Endothelial cell of umbilical vein (primary cell): ENCODE data around the gene TSHZ1. TPM values are rescaled to one million over a fixed set of nuclear protein-coding genes. Genes with fewer than 3 reads are reported as not detected.

ENCODE experiments used
- BruUV-seq: library from RNA; stranded (reverse); fragments of 400-500 nt; replicated peaks from 2 replicates; lab custom pipeline; 2021; lab: Mats Ljungman, UMichigan
- CTCF ChIA-PET: fragments of 300-600, 350-600 bp; sonication (Branson Sonifier 250); formaldehyde crosslinking; loops from one replicate; lab custom pipeline; 2021; ENCODE audit warnings: antibody characterized with exemption, inconsistent platforms; lab: Charles Lee
- POLR2A ChIA-PET: fragments of 300-600, 350-600 bp; sonication (Branson Sonifier 250); formaldehyde crosslinking; loops from one replicate; lab custom pipeline; 2021; ENCODE audit warnings: antibody characterized with exemption, inconsistent platforms; lab: Charles Lee
- DNase-seq: peaks from one replicate; pipeline ENCODE4 v3.0.0-alpha.2; 2011; ENCODE audit warnings: low read depth, low spot score
- FAIRE-seq: peaks from 2 replicates; lab custom pipeline; 2011; peaks lifted over from hg19 to GRCh38; lab: Jason Lieb, UNC
- H2AFZ ChIP-seq: 2 replicates; pipeline ENCODE4 v1.6.0; 2012; ENCODE audit warnings: low read depth, low read length, control low read depth, inconsistent platforms
- H3K27ac ChIP-seq: 2 replicates; pipeline ENCODE4 v1.5.1; 2011; ENCODE audit warnings: low read depth, mild to moderate bottlenecking, control low read depth, low read length, moderate library complexity; ENCODE audit not compliant: insufficient read depth
- H3K27me3 ChIP-seq, 2 experiments: 2 replicates each; pipeline versions ENCODE4 v1.6.0 to v1.6.1; 2011; ENCODE audit warnings: low read length in 2 of 2, mixed read lengths in 1 of 2; ENCODE audit not compliant: control insufficient read depth in 2 of 2, insufficient read depth in 2 of 2
- H3K36me3 ChIP-seq, 2 experiments: 2 replicates in 1 of 2; 3 replicates in 1 of 2; pipeline ENCODE4 v1.5.1; 2011; ENCODE audit warnings: low read length in 2 of 2, mild to moderate bottlenecking in 1 of 2, moderate library complexity in 1 of 2; ENCODE audit not compliant: control insufficient read depth in 2 of 2, insufficient read depth in 2 of 2; ENCODE audit errors: extremely low read depth in 1 of 2
- H3K4me1 ChIP-seq: 3 replicates; pipeline ENCODE4 v1.5.1; 2011; ENCODE audit warnings: mild to moderate bottlenecking, low read length; ENCODE audit not compliant: control insufficient read depth, insufficient read depth; ENCODE audit errors: extremely low read depth
- H3K4me2 ChIP-seq: 2 replicates; pipeline ENCODE4 v1.6.1; 2011; ENCODE audit warnings: low read length, control low read depth, mixed read lengths; ENCODE audit not compliant: insufficient read depth
- H3K4me3 ChIP-seq, 3 experiments: fragments of 200-600 bp in 1 of 3; sonication (generic), shearing (Covaris generic) in 1 of 3; replicated peaks in 1 of 3; 2 replicates each; pipeline ENCODE4 v1.5.1; 2011 to 2016; ENCODE audit warnings: control low read depth in 3 of 3, low read length in 3 of 3, mild to moderate bottlenecking in 2 of 3, inconsistent platforms in 1 of 3, low read depth in 1 of 3, moderate library complexity in 1 of 3; ENCODE audit not compliant: insufficient read depth in 1 of 3
- H3K79me2 ChIP-seq: 2 replicates; pipeline ENCODE4 v1.6.0; 2012; ENCODE audit warnings: low read length, inconsistent platforms; ENCODE audit not compliant: control insufficient read depth, insufficient read depth
- H3K9ac ChIP-seq: replicated peaks from 2 replicates; pipeline ENCODE3; 2011; ENCODE audit warnings: low read length, control low read depth; ENCODE audit not compliant: insufficient read depth; ENCODE audit errors: extremely low read depth
- H3K9me1 ChIP-seq: replicated peaks from 3 replicates; pipeline ENCODE4 v1.6.0; 2011; ENCODE audit warnings: mild to moderate bottlenecking, low read length; ENCODE audit not compliant: control insufficient read depth, insufficient read depth; ENCODE audit errors: extremely low read depth
- H3K9me3 ChIP-seq: replicated peaks from 2 replicates; pipeline ENCODE4 v1.5.1; 2012; ENCODE audit warnings: low read length, inconsistent platforms; ENCODE audit not compliant: control insufficient read depth, insufficient read depth
- H4K20me1 ChIP-seq: replicated peaks from 2 replicates; pipeline ENCODE3; 2011; ENCODE audit warnings: mild to moderate bottlenecking, low read length; ENCODE audit not compliant: control insufficient read depth, insufficient read depth; ENCODE audit errors: extremely low read depth
- EZH2 ChIP-seq: IDR thresholded peaks from 2 replicates; pipeline ENCODE4 v1.6.1; 2012; ENCODE audit warnings: borderline replicate concordance, low read depth, mild to moderate bottlenecking, moderate library complexity, low read length, inconsistent platforms; ENCODE audit not compliant: severe bottlenecking
- FOS ChIP-seq: IDR thresholded peaks from 2 replicates; pipeline ENCODE4 v1.6.1; 2011; ENCODE audit warnings: mild to moderate bottlenecking, low read length, moderate library complexity, borderline replicate concordance; ENCODE audit not compliant: insufficient read depth
- GATA2 ChIP-seq: IDR thresholded peaks from 2 replicates; pipeline ENCODE4 v1.7.0; 2011; ENCODE audit warnings: low read depth, mild to moderate bottlenecking, moderate library complexity, mixed read lengths, low read length; ENCODE audit not compliant: insufficient read length, insufficient read depth
- MYC ChIP-seq: IDR thresholded peaks from one replicate; pipeline ENCODE4 v1.6.1; 2011; ENCODE audit warnings: mild to moderate bottlenecking, low read depth, low read length
- POLR2A ChIP-seq: IDR thresholded peaks from 2 replicates; pipeline ENCODE4 v1.6.1; 2012; ENCODE audit warnings: low read depth, mild to moderate bottlenecking, control low read depth, low read length
- POLR2AphosphoS5 ChIP-seq: IDR thresholded peaks from 2 replicates; pipeline ENCODE4 v1.6.1; 2012; ENCODE audit warnings: low read depth, mild to moderate bottlenecking, control low read depth, low read length, moderate library complexity; ENCODE audit not compliant: insufficient read depth
- dilution Hi-C: fragments of 300-500 bp; cut with MboI; formaldehyde crosslinking; loops from one replicate; pipeline ENCODE4 v1.15.0; 2019; ENCODE audit warnings: low sequenced_read_pairs; ENCODE audit not compliant: extremely low pct_ligation_motif_present
- intact Hi-C: fragments of 100-400 bp; cut with micrococcal nuclease; formaldehyde crosslinking; loops from one replicate; pipeline ENCODE4 v1.10.0; 2022
- polyA plus RNA-seq, 4 experiments: library from polyadenylated mRNA; depleted of rRNA in 3 of 4; stranded (reverse) in 3 of 4; unstranded in 1 of 4; fragments of >200 nt; gene quantifications; 2 replicates each; pipeline versions ENCODE4 v1.2.1 to v1.2.3, GENCODE V29; 2011 to 2012; ENCODE audit warnings: missing spikeins in 1 of 4
- total RNA-seq: library from RNA; stranded (reverse); gene quantifications from 2 replicates; pipeline ENCODE4 v1.2.3, GENCODE V29; 2021
- TF ChIP-seq, protein P1 (sequence below): IDR thresholded peaks from 2 replicates; pipeline ENCODE4 v1.6.1; 2011; ENCODE audit not compliant: insufficient read depth, insufficient read length

The TSHZ1 gene
- total and polyA plus RNA-seq, 2 donors (not counting 3 experiments of a cell fraction or from before 2014, with no cell fraction given), result 4.2 to 10.2 TPM

DNA sequence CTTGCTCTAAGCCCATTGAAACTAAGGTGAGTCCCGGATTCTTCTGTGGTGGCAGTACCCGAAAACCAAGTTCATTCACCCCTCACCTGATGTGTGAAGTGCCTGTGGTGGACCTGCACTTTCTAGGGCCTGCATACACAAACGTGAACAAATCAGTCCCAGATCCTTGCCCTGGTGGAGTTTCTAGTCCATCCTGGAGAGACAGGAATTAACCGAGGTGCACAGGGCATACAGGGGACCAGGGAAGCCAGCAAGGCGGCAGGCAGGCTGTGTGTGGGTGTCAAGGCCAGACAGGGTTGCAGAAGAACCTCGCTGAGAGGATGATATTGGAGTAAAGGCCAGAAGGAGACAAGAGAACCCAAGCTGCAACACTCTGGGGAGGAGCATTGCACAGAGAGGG lies 110.8 kb downstream of the TSHZ1 start:
- intact Hi-C loops, result no loop called here
- TF ChIP-seq FOS, result no peak
- no peak for TF ChIP-seq POLR2A
- TF ChIP-seq, protein P1, sequence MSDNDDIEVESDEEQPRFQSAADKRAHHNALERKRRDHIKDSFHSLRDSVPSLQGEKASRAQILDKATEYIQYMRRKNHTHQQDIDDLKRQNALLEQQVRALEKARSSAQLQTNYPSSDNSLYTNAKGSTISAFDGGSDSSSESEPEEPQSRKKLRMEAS, result no peak
- no peak for TF ChIP-seq GATA2
- H2AFZ ChIP-seq, result no peak overlapping the region
- no peaks in the 10 kb centered on the region for H3K9me1 ChIP-seq
- peaks cover 0 to 3% of the 10 kb centered on the region in 2 experiments for H3K27me3 ChIP-seq
- FAIRE-seq, result no peak
- no peak for DNase-seq
- no peaks in the 10 kb centered on the region for H3K36me3 ChIP-seq
- no peaks in the 10 kb centered on the region for H3K79me2 ChIP-seq
- H3K9ac ChIP-seq, result no peak overlapping the region
- no peaks in the 10 kb centered on the region for H3K4me1 ChIP-seq
- no peak overlapping the region for H3K4me3 ChIP-seq
- dilution Hi-C loops, result no loop called here
- no peak overlapping the region for H3K27ac ChIP-seq
- CTCF ChIA-PET, result no interaction called here
- H4K20me1 ChIP-seq, result no peaks in the 10 kb centered on the region
- no peaks in the 10 kb centered on the region for H3K9me3 ChIP-seq
- BruUV-seq, result no TSS peak
- POLR2A ChIA-PET, result no interaction called here
- H3K4me2 ChIP-seq, result no peak overlapping the region

DNA sequence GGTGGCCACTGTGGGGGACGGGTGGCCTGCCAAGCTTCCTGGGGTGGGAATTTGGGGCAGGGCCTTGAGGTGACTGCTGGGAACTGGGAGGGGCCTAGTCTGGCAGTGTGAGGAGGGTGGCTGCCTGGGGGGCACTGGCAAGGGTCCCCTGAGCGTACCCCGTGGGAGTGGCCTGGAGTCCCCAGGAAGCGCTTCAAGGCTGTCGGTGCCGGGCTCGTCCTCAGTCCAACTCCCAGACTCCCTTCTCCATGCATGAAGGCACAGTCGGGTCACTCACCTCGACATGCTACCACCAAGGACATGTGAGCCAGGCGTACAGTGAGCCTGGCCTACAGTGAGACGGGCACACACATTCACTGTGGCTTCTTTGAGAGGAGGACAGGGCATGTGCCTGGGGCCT lies 111.6 kb downstream of the TSHZ1 start:
- dilution Hi-C loops, result no loop called here
- FAIRE-seq (no peak), DNase-seq (no peak)
- Histone ChIP-seq H3K4me1 (no peaks in the 10 kb centered on the region), H4K20me1 (no peaks in the 10 kb centered on the region), H3K27ac (no peak overlapping the region), H3K36me3 (no peaks in the 10 kb centered on the region), H3K4me2 (no peak overlapping the region), H3K9ac (no peak overlapping the region), H3K4me3 (no peak overlapping the region), H3K79me2 (no peaks in the 10 kb centered on the region), H3K27me3 (peaks cover 0 to 3% of the 10 kb centered on the region in 2 experiments), H3K9me3 (no peaks in the 10 kb centered on the region), H3K9me1 (no peaks in the 10 kb centered on the region), H2AFZ (no peak overlapping the region)
- BruUV-seq, result no TSS peak
- CTCF ChIA-PET, result no interaction called here
- TF ChIP-seq MYC (no peak), EZH2 (no peak), POLR2A (no peak), GATA2 (no peak), POLR2AphosphoS5 (no peak)
- TF ChIP-seq, protein P1, result no peak
- POLR2A ChIA-PET, result no interaction called here
- intact Hi-C loops, result no loop called here
